Fibroblast of peridontal ligament (primary cell): ENCODE measurements around the gene KRT76.
"Not testable (repeated sequence)": the region's sequence is repeated elsewhere in the genome, so short reads cannot be mapped to it uniquely, and the experiment has no call there.

Experiments
- DNase-seq: peaks from one replicate; pipeline ENCODE4 v3.0.0-alpha.2; 2010; ENCODE audit errors: extremely low read depth

The KRT76 gene

GRCh38 chr12:52759695-52760094 lies 17.4 kb downstream of the KRT76 start:
- no peak for DNase-seq

- DNase-seq, result no peak
Observed at GRCh38 chr12:52759218-52759617, 17.9 kb downstream of the KRT76 start.

DNA sequence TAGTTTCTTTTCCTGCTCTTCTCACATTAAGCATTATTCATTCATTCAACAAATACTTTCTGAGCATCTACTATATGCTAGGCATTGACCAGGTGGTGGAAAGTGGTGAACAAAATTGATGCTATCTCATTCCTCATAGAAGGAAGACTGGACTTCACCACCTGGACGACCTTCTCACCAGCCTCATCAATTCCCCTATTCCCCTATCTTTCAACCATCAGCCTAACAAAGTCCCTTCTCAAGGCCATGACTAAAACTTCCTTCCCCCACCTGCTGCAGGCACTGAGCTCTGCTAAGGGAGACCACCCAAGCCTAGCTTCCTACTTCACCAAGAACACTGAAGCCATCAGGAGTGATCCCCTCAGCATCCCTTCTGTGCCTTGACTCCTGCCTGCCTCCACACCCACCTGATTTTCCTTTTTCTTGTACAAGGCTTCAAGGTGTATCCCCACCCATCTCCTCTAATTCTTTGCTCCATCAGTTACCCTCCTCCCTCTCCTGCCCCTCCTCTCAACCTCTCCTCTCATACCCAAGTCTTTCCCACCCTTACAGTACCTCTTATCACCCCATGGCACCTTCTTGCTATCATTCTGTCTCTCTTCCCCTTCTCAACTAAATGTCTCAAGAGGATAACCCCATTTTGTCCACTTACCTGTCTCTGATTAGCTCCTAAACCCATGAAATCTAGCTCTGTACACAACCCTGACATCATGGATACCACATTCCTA lies 19.5 kb downstream of the KRT76 start:
- DNase-seq, result no peak

DNA sequence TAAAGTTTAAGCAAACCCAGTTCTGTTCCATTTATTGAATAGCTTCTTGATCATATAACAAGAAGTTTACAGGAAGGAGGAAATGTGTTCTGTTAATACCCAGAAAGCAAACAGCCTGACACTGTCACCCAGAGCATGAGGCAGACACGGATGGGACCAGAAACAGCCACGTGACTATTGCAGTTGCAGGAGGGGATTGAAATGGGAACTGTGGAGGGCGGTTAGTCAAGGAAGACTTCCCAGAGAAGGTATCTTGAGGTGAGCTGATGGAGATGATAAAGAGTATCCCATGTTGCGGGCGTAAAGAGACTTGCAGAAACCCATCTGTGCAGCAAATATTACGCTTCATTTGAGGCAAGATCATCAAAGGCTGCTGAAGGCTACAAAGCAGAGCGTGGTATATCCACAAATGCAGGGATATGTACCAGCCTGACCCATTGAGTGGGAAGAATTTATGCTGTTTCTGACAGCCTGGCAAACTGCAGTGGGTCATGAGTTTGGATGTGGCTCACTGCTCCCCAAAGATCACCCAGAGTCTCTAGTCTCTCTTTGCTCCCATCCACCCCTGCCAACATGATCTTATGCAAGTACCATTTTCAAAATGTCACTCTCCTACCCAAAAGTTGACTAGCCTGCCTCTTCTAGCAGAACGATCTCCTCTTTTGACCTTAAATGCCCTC lies 20.7 kb downstream of the KRT76 start:
- no peak for DNase-seq

DNA sequence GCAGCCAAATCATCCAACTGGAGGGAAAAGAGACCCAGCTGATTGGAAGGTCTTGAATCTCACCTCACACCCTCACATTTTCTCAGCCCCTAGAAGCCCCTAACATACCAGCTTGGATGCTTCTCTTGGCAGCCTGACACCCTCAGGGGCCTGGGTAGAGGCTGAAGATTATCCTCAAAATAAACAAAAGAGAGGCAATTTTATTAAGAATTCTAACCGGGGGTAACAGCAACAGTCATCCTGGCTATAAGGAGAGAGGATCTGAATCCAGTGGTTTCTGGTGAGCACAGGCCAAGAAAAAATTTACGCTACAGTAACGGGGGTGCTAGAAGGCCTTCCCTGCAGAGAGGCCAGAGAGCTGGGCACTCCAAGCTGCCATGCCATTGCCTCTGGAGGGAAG lies 21.6 kb downstream of the KRT76 start:
- no peak for DNase-seq

- DNase-seq, result no peak
Observed at GRCh38 chr12:52754135-52754534, 23.0 kb downstream of the KRT76 start.

GRCh38 chr12:52753283-52753682 lies 23.9 kb downstream of the KRT76 start:
- DNase-seq, result no peak

GRCh38 chr12:52752516-52752915 lies 24.6 kb downstream of the KRT76 start:
- no peak for DNase-seq

- DNase-seq, result no peak
Observed at GRCh38 chr12:52751795-52752194, 25.4 kb downstream of the KRT76 start.

DNA sequence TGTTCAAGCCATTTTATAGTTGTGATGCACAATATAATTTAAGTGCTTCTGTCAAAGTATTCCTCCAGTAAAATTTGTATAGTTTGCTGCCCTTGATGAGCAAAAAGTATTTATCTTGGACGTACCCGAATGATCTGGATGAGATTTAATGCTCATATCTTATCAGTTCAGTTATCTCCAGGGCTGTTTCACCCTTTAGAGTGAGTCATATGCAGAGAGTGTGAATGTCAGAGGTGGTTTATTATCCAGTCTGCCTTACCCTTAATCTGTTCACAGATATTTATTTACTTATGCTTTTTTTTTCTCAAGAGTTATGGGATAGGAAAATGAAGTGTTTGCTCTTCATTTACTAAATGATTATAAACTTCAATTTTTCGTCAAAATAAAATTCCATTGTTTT lies 26.6 kb downstream of the KRT76 start:
- DNase-seq, result not testable (repeated sequence)

DNA sequence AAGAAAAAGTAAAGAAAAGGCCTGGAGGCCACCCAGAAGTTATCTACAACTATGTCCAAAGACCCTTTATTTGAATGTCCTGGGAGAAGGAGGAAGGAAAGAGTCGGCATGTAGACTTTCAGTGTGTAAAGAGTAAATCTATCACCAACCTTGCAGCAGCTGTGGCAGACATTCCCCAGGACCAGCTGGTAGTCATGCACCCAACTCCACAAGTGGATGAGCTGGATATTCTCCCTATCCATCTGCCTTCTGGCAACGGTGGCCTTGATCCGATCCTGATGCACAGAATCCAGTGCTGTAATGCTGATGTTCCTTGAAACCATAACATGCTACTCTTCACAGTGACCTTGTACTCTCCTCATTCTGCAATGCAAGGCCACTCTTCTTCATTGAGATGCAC lies 27.3 kb downstream of the KRT76 start:
- DNase-seq, result no peak

DNA sequence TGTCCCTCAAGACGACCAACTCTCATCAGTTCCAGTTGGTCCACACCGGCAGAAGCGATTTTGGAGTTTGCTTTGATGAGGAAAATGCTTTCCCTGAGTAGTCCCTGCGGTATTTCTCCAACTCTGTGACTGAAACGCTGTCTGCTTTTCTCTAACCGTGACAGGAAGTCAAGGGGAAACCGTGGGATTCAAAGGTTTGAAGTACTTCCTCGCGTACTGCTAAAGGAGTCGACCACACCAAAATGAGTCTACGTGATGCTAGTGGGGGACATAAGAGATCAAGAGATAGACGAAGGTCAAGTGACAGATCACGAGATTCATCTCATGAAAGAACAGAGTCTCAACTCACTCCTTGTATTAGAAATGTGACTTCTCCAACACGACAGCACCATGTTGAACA lies 28.6 kb downstream of the KRT76 start:
- no peak for DNase-seq

DNA sequence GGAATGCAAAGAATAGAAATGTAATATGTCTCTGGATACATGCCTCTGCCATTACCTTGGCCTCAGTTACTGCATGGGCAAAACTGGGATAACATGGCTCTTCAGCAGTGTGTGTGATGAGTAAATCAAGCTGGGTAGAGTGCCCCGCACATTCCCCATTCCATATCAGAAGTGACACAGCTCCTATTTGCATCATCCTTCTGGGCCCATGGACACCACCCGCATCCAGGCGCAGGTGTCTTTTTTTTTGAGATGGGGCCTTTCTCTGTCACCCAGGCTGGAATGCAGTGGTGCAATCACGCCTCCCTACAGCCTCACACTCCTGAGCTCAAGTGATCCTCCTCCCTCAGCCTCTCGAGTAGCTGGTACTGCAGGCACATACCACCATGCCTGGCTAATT lies 31.6 kb downstream of the KRT76 start:
- no peak for DNase-seq

- DNase-seq, result no peak
Observed at GRCh38 chr12:52744493-52745156, 32.5 kb downstream of the KRT76 start.

DNA sequence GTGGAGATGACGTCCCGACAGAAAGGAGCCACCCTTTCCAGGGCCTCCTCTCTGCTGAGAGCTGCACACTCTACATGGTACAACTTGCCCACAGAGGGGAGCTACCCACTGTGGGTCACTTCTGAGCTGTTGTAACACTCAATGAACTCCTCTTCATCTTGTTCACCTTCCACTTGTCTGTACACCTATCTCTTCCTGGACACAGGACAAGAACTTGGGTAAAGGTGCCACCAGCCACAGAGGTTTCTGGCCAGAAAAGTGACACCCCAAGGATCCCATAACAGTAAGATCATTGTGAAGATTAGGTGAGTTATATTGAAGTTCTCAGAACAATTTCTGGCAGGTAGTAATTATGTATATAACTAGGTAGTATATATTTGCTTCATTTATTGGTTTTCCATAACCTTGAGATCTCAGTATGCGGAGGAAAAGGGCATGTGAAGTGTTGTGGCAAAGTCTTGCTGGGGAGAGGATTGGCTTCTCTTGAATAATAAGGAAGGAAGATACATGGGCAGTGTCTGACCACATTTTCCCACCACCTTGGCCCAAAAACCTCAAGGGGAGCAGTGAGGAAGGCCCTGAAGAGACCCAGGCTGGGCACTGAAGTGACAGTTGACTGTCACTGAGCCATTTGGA lies 34.2 kb downstream of the KRT76 start:
- DNase-seq, result no peak

GRCh38 chr12:52742196-52742580 lies 35.0 kb downstream of the KRT76 start:
- DNase-seq, result no peak

GRCh38 chr12:52741375-52742195 lies 35.6 kb downstream of the KRT76 start:
- DNase-seq, result peak; percentile 35

DNA sequence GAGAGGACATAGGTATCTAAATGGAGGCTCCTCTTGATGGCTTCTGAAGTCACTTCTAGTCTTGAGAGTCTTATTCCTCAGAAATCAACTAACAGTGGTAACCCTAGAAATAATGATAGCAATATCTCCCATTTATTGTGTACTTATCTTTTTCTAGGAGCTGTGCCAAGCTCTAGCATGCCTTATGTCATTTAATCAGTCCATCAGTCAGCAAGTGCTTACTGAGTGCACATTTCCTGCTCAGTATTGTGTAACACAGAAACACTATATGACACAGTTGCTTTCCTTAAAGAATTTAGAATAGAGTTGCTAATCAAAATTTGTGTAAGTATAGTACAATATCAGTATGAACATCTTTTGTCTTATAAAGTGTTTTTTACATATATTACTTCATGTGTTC lies 36.6 kb downstream of the KRT76 start:
- DNase-seq, result no peak

DNA sequence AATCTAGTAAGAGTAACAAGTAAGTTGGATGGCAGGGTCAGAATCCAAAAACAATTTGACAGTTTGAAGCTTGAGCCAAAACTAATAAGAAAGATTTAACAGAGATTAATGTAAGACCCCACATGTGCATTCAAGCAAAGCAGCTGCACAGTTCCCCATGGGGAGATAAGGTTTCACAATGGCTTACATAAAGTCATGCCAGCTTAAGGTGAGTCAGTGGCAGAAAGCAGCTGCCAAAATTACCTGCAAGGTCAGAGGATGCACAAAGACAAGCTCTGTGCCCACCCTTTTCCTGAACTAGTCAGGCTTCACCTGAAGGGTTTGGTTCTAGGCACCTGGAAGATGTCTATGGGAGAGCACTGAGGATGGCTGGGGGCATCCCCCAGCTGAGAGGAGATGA lies 37.2 kb downstream of the KRT76 start:
- no peak for DNase-seq

DNA sequence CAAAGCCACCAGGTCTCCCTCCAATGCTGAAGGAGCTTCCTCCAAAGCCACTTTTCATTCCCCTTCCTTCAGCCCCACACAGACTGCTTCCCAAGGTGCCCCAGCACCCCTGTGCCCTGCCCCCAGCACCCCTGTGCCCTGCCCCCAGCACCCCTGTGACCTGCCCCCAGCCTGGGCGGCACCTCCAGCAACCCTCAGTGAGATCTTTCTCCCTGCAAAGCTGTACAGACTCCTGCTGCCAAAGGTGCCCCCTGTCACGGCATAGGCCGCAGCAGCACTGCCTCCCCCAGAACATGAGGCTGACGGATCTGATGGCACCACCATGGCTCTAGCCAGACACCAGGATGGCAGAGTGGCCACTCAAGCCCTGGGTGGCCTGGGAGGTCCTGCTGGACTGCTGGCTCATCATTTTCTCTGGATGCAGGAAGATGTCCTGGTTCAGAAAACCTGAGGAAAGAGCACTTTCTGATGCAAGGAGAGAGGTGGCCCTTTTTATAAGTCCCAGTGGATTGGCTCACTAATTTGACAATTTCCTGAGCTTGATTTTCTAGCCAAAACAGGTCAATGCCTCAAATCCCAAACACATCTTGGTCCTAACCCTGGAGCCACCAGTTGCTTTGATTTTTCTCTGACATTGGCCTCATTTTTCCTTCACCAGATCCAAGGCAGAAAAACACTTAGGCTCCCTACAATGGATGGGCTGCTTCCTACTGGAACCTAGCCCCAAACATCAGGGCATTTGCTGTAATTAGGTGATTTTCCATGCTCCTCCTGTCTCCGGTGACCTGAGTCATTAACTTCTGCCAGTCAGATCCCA lies 41.1 kb downstream of the KRT76 start:
- DNase-seq, result no peak

DNA sequence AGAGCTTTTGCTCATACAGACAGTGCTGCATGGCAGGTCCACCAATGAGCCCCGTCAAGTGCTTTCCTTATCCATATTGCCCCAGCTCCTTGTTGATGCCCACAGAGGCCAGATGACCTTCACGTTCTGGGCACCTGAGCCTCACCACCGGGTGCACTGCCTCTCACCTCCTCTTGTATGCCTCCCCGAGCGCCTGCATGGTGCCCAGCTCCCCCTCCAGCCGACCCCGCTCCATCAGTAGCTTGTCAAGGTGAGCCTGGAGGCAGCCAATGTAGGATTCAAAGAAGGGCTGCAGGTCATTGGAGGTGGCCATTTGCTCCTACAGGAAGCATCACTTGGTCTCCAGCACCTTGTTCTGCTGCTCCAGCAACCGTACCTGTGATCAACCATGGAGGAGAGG lies 42.0 kb downstream of the KRT76 start:
- no peak for DNase-seq
